Germinal center (tissue), 1 donor: ENCODE data around the gene RFX7.

Source experiments
- DNase-seq: peaks from one replicate; pipeline ENCODE4 v3.0.0; 2012; ENCODE audit warnings: mixed read lengths, low spot score

RFX7 gene

DNA sequence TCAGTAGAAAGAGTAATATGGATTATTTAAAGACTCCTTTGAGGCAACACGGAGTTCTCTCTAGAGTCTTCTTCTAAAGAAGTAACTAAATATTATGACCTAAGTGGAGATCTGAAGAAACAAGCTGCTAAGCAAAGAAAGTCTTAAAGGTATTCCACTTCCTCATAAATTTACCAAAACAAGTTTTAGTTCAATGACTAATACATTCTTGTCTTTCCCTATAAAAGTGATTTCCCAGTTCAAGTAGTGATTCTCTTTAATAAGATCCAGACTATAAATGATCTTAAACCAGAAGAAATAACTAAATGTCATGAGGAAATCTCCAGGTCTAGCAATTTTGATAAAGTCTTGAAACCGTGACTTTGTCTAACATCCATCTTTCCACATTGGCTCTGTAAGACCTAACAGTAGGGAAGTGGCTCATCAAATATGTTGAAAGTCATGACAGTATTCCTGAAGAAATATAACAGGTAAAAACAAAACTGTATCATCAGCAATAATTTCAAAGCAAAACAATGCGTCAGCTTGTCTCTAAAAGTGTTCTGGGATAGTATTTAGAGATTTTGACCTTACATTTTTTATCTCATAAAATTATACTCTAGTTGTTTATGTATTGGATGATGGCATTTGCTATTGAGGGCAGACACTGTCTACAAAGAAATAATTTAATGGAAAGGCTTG lies 198.5 kb downstream of the RFX7 start:
- no peak for DNase-seq

GRCh38 chr15:56042982-56043980 lies 200.4 kb downstream of the RFX7 start:
- DNase-seq, result no peak

- DNase-seq, result no peak
Observed at GRCh38 chr15:56042498-56042897, 201.2 kb downstream of the RFX7 start.

DNA sequence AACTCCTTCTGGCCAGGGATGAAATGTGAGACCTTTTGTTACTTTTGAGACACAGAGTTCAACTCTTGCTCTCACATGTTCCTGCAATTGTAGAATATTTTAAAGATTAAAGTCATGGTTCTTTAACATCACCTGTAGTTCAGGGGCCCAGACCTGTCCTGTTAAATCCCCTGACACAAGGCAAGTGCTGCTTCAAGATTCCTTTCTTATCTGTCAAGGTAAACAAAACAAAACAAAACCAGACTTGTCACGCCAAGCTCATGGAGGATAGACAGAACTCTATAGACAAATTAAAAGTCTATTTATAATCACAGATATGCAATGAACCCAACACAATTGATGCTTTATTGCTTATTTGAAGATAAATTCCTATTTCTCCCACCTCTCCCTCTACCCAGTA lies 201.6 kb downstream of the RFX7 start:
- no peak for DNase-seq

- DNase-seq, result no peak
Observed at GRCh38 chr15:56040081-56041035, 203.3 kb downstream of the RFX7 start.

DNA sequence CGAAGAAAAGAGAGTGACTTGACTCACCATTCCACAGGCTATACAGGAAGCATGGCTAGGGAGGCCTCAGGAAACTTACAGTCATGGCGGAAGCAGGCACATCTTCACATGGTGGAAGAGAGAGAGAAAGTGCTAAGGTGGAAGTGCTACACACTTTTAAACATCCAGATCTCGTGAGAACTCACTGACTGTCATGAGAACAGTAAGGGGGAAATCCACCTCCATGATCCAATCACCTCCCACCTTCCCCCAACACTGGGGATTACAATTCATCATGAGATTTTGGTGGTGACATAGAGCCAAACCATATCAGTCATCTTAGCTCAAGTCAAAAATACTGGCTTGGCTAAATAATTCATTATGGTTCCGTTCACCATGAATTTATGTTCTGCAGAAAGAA lies 205.0 kb downstream of the RFX7 start:
- no peak for DNase-seq

- no peak for DNase-seq
Observed at GRCh38 chr15:56038015-56038414, 205.7 kb downstream of the RFX7 start.
